Gastroesophageal sphincter (tissue), 4 donors: ENCODE results near the gene KDM4C. TPM values are rescaled to one million over a fixed set of nuclear protein-coding genes. Genes with fewer than 3 reads are reported as not detected.

Experiments
- ATAC-seq: fragments of 150-250 bp; one replicate; pipeline ENCODE4 v1.9.1; 2016; ENCODE audit warnings: mild to moderate bottlenecking, moderate library complexity
- H3K27ac ChIP-seq, 4 donors: fragments of 200-600 bp; sonication (generic) in 3 of 4; 1 replicate in 3 of 4; 2 replicates in 1 of 4; pipeline ENCODE4 v1.5.1; 2016 to 2019
- H3K27me3 ChIP-seq: fragments of 200-600 bp; sonication (generic); one replicate; pipeline ENCODE4 v1.5.1; 2019
- H3K36me3 ChIP-seq, 2 donors: fragments of 200-600 bp; sonication (generic); one replicate each; pipeline ENCODE4 v1.5.1; 2019; ENCODE audit warnings: control low read depth in 1 of 2
- H3K4me1 ChIP-seq, 3 donors: fragments of 200-600 bp; sonication (generic); 1 replicate in 2 of 3; 2 replicates in 1 of 3; pipeline ENCODE4 v1.5.1; 2016 to 2019; ENCODE audit warnings: control low read depth in 2 of 3
- H3K4me3 ChIP-seq, 2 donors: fragments of 200-600 bp; sonication (generic); one replicate each; pipeline ENCODE4 v1.5.1; 2019; ENCODE audit warnings: mild to moderate bottlenecking in 1 of 2, moderate library complexity in 1 of 2
- H3K9me3 ChIP-seq, 3 donors: fragments of 200-600 bp; sonication (generic); one replicate each; pipeline ENCODE4 v1.5.1; 2017 to 2019; ENCODE audit warnings: control low read depth in 2 of 3
- CTCF ChIP-seq, 4 experiments: fragments of 200-600 bp in 2 of 4; fragments of 450-650 bp in 2 of 4; sonication (generic) in 1 of 4; IDR thresholded peaks; one replicate each; pipeline ENCODE4 v1.5.1; 2017 to 2019; ENCODE audit warnings: antibody characterized with exemption in 4 of 4, mild to moderate bottlenecking in 2 of 4, moderate library complexity in 2 of 4
- EP300 ChIP-seq: sonication (generic); formaldehyde crosslinking; IDR thresholded peaks from one replicate; pipeline ENCODE4 v1.6.1; 2017; ENCODE audit warnings: antibody characterized with exemption, mild to moderate bottlenecking
- POLR2A ChIP-seq, 2 donors: fragments of 450-650 bp; IDR thresholded peaks; one replicate each; pipeline ENCODE4 v1.6.1; 2017; ENCODE audit warnings: antibody characterized with exemption in 2 of 2, mild to moderate bottlenecking in 2 of 2, moderate library complexity in 1 of 2
- POLR2AphosphoS5 ChIP-seq: sonication (generic); formaldehyde crosslinking; IDR thresholded peaks from one replicate; pipeline ENCODE4 v1.6.1; 2017; ENCODE audit warnings: antibody characterized with exemption
- WGBS, 2 donors: methylation state at CpG; one replicate each; pipeline ENCODE4 v1.1.5; 2018; ENCODE audit warnings: low coverage in 1 of 2; 5-methylcytosine and 5-hydroxymethylcytosine counted together
- total RNA-seq, 4 donors: library from RNA; depleted of rRNA; stranded (reverse); fragments of >200 nt; gene quantifications; one replicate each; pipeline ENCODE4 v1.1.0, GENCODE V29; 2016

KDM4C gene
- total RNA-seq, 4 donors from 2014 or later = 17.7 to 65.2 (median 29.5) TPM

- Histone ChIP-seq H3K4me1 (no peaks in the 10 kb centered on the region), H3K27me3 (no peaks in the 10 kb centered on the region), H3K4me3 (no peak overlapping the region), H3K27ac (no peak overlapping the region), H3K36me3 (peaks cover 0 to 6% of the 10 kb centered on the region in 2 donors), H3K9me3 (no peaks in the 10 kb centered on the region)
- ATAC-seq = no peak
- whole genome bisulfite sequencing, 2 donors = 65 to 86% methylated on average over 4 to 5 of the region's 5 CpGs
- TF ChIP-seq POLR2A (IDR thresholded peaks at IDR 0.05) (no peak), EP300 (no peak), CTCF (IDR thresholded peaks at IDR 0.05) (no peak), POLR2AphosphoS5 (no peak)
These were observed 163.5 kb downstream of the KDM4C start for GRCh38 chr9:6921315-6921714.

GRCh38 chr9:6922124-6922676 lies 164.4 kb downstream of the KDM4C start:
- Histone ChIP-seq H3K27ac (no peak overlapping the region), H3K9me3 (no peaks in the 10 kb centered on the region), H3K4me3 (no peak overlapping the region), H3K4me1 (no peaks in the 10 kb centered on the region), H3K27me3 (no peaks in the 10 kb centered on the region), H3K36me3 (peaks cover 0 to 6% of the 10 kb centered on the region in 2 donors)
- WGBS, 2 donors = 100% methylated on average over 2 of the region's 2 CpGs; no CpG with 5 or more reads in 1 of the 2 donors
- ATAC-seq = no peak
- no peak for TF ChIP-seq EP300
- TF ChIP-seq POLR2A (IDR thresholded peaks at IDR 0.05) = no peak
- TF ChIP-seq POLR2AphosphoS5 = no peak
- TF ChIP-seq CTCF (IDR thresholded peaks at IDR 0.05) = no peak

- TF ChIP-seq CTCF (IDR thresholded peaks at IDR 0.05) (no peak), POLR2AphosphoS5 (no peak), POLR2A (IDR thresholded peaks at IDR 0.05) (no peak), EP300 (no peak)
- 94 to 95% methylated on average over 2 of the region's 2 CpGs for WGBS, 2 donors
- ATAC-seq = no peak
- H3K27ac ChIP-seq = no peak overlapping the region
- peaks cover 0 to 6% of the 10 kb centered on the region in 2 donors for H3K36me3 ChIP-seq
- no peaks in the 10 kb centered on the region for H3K27me3 ChIP-seq
- H3K4me3 ChIP-seq = no peak overlapping the region
- no peaks in the 10 kb centered on the region for H3K9me3 ChIP-seq
- H3K4me1 ChIP-seq = no peaks in the 10 kb centered on the region
These were observed 164.9 kb downstream of the KDM4C start for GRCh38 chr9:6922680-6923079.

DNA sequence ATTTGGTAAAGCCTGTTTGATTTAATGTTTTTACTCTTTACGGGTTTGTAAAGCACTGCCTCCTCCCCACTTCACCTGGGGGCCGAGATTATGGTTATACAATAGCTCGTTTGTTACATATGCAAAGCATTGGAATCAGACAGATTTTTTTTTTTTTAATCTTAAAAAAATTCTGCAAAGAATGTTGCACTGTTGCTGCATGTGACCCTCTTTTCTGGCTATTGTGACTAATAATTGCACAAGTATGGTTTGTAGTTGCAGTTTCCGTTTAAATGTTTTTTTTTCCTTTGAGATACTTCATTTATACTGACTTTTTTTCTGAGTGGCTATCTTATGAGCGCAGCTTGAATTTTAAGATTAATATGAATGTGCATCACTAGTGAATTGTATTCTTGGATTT lies 165.3 kb downstream of the KDM4C start:
- Histone ChIP-seq H3K36me3 (peaks cover 0 to 6% of the 10 kb centered on the region in 2 donors), H3K27me3 (no peaks in the 10 kb centered on the region), H3K9me3 (no peaks in the 10 kb centered on the region), H3K27ac (no peak overlapping the region), H3K4me3 (no peak overlapping the region), H3K4me1 (no peaks in the 10 kb centered on the region)
- TF ChIP-seq CTCF (IDR thresholded peaks at IDR 0.05) = no peak
- no peak for TF ChIP-seq POLR2A (IDR thresholded peaks at IDR 0.05)
- TF ChIP-seq EP300 = no peak
- no peak for TF ChIP-seq POLR2AphosphoS5
- 89 to 92% methylated on average over 3 to 5 of the region's 5 CpGs for WGBS, 2 donors
- no peak for ATAC-seq

DNA sequence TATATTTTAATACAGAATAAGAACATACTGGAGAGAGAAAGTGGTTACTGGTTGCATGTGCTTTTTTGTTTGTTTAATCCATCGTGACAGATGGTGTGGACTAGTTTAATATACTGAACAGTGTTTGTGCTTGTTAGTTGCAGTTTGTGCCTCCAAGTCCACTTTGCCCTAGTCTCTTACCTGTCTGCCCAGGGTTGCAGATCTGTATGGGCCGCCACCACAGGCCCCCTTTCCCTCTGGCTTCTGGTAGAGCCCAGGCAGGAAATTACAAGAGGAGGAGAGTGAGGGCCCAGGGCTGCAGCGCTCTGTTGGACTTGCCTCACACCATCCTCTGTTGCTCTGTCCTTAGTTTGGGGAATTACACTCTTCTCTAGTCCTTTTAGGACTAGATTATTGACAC lies 166.4 kb downstream of the KDM4C start:
- no peaks in the 10 kb centered on the region for H3K27me3 ChIP-seq
- TF ChIP-seq EP300 (no peak), POLR2AphosphoS5 (no peak), POLR2A (IDR thresholded peaks at IDR 0.05) (no peak), CTCF (IDR thresholded peaks at IDR 0.05) (no peak)
- H3K27ac ChIP-seq = no peak overlapping the region
- WGBS, 2 donors = 75 to 84% methylated on average over 3 of the region's 3 CpGs
- no peak overlapping the region for H3K4me3 ChIP-seq
- peaks cover 0 to 7% (median 0%) of the 10 kb centered on the region in 3 donors for H3K4me1 ChIP-seq
- no peak for ATAC-seq
- H3K36me3 ChIP-seq = peaks cover 0 to 6% of the 10 kb centered on the region in 2 donors
- no peaks in the 10 kb centered on the region for H3K9me3 ChIP-seq
